KMS-11 (cell line): ENCODE measurements around the gene ARHGAP9.

ENCODE experiments used
- H2AFZ ChIP-seq: fragments of 200-600 bp; sonication (generic); 2 replicates; pipeline ENCODE4 v1.6.1; 2016; ENCODE audit warnings: antibody characterized with exemption, mixed run types, low read depth
- H3K27ac ChIP-seq: fragments of 200-600 bp; sonication (generic); 2 replicates; pipeline ENCODE4 v1.6.1; 2016; ENCODE audit warnings: mild to moderate bottlenecking, mixed run types
- H3K27me3 ChIP-seq: fragments of 200-600 bp; sonication (generic); 2 replicates; pipeline ENCODE4 v1.6.1; 2017; ENCODE audit warnings: mild to moderate bottlenecking, low read depth, mixed run types, moderate library complexity; ENCODE audit not compliant: insufficient read depth
- H3K36me3 ChIP-seq: fragments of 200-600 bp; sonication (generic); 2 replicates; pipeline ENCODE4 v1.6.1; 2017; ENCODE audit warnings: mild to moderate bottlenecking, mixed run types; ENCODE audit not compliant: insufficient read depth
- H3K4me1 ChIP-seq: fragments of 200-600 bp; sonication (generic); 2 replicates; pipeline ENCODE4 v1.6.1; 2016; ENCODE audit warnings: mild to moderate bottlenecking, low read depth, mixed run types; ENCODE audit not compliant: poor library complexity, severe bottlenecking
- H3K4me2 ChIP-seq: fragments of 200-600 bp; sonication (generic); 2 replicates; pipeline ENCODE4 v1.7.0; 2016; ENCODE audit warnings: mild to moderate bottlenecking, mixed run types
- H3K4me3 ChIP-seq: fragments of 200-600 bp; sonication (generic); IDR thresholded peaks from 2 replicates; pipeline ENCODE4 v1.6.1; 2017; ENCODE audit warnings: low read depth, low read length, mixed read lengths; ENCODE audit not compliant: insufficient read depth
- H3K79me2 ChIP-seq: fragments of 200-600 bp; sonication (generic); 2 replicates; pipeline ENCODE4 v1.6.1; 2016; ENCODE audit warnings: low read depth, mixed run types; ENCODE audit not compliant: insufficient read depth
- H3K9ac ChIP-seq: fragments of 200-600 bp; sonication (generic); 2 replicates; pipeline ENCODE4 v1.6.1; 2016; ENCODE audit warnings: mild to moderate bottlenecking, mixed run types
- H4K20me1 ChIP-seq: fragments of 200-600 bp; sonication (generic); 2 replicates; pipeline ENCODE4 v1.6.1; 2016; ENCODE audit warnings: mild to moderate bottlenecking, mixed run types; ENCODE audit not compliant: insufficient read depth
- CTCF ChIP-seq: fragments of 200-600 bp; sonication (generic); conservative IDR thresholded peaks from 2 replicates; pipeline ENCODE4 v1.6.1; 2017; ENCODE audit warnings: low read depth, mild to moderate bottlenecking, antibody characterized with exemption, low read length, moderate library complexity, mixed read lengths

ARHGAP9 gene

GRCh38 chr12:57465747-57466505, 13.7 kb downstream of the ARHGAP9 start:
- H3K9ac ChIP-seq = no peak overlapping the region
- peaks cover 90% of the 10 kb centered on the region for H3K27me3 ChIP-seq
- H3K4me1 ChIP-seq = peaks cover 11% of the 10 kb centered on the region
- H3K4me2 ChIP-seq = no peak overlapping the region
- H2AFZ ChIP-seq = no peak overlapping the region
- no peak overlapping the region for H3K4me3 ChIP-seq
- H3K36me3 ChIP-seq = no peaks in the 10 kb centered on the region
- no peaks in the 10 kb centered on the region for H4K20me1 ChIP-seq
- no peak for TF ChIP-seq CTCF
- no peaks in the 10 kb centered on the region for H3K79me2 ChIP-seq
- H3K27ac ChIP-seq = no peak overlapping the region

- Histone ChIP-seq H3K36me3 (no peaks in the 10 kb centered on the region), H4K20me1 (no peaks in the 10 kb centered on the region), H3K9ac (no peak overlapping the region), H3K79me2 (no peaks in the 10 kb centered on the region), H3K4me1 (peaks cover 18% of the 10 kb centered on the region), H2AFZ (no peak overlapping the region), H3K4me2 (no peak overlapping the region), H3K27ac (no peak overlapping the region), H3K27me3 (peaks cover 90% of the 10 kb centered on the region), H3K4me3 (no peak overlapping the region)
- TF ChIP-seq CTCF = no peak
Observed at GRCh38 chr12:57465030-57465746, 14.5 kb downstream of the ARHGAP9 start.

- H4K20me1 ChIP-seq = no peaks in the 10 kb centered on the region
- peaks cover 84% of the 10 kb centered on the region for H3K27me3 ChIP-seq
- H2AFZ ChIP-seq = no peak overlapping the region
- TF ChIP-seq CTCF = no peak
- no peak overlapping the region for H3K4me3 ChIP-seq
- no peak overlapping the region for H3K9ac ChIP-seq
- no peak overlapping the region for H3K27ac ChIP-seq
- H3K36me3 ChIP-seq = no peaks in the 10 kb centered on the region
- H3K79me2 ChIP-seq = no peaks in the 10 kb centered on the region
- peaks cover 20% of the 10 kb centered on the region for H3K4me1 ChIP-seq
- no peak overlapping the region for H3K4me2 ChIP-seq
Observed at GRCh38 chr12:57464569-57464968, 15.1 kb downstream of the ARHGAP9 start.

GRCh38 chr12:57462912-57463253, 16.8 kb downstream of the ARHGAP9 start:
- Histone ChIP-seq H3K27me3 (peaks cover 67% of the 10 kb centered on the region), H2AFZ (peak overlapping the region; percentile 53), H4K20me1 (no peaks in the 10 kb centered on the region), H3K27ac (no peak overlapping the region), H3K36me3 (no peaks in the 10 kb centered on the region), H3K79me2 (no peaks in the 10 kb centered on the region), H3K4me1 (peaks cover 29% of the 10 kb centered on the region), H3K4me3 (no peak overlapping the region), H3K9ac (no peak overlapping the region), H3K4me2 (peak overlapping the region; percentile 88)
- TF ChIP-seq CTCF = peak; percentile 77
